HG03575 (cell line): ENCODE data around the gene LTBP1.
A peak's percentile ranks its signal among the peaks of the same experiment; 100 is the strongest.

Experiments used
- ATAC-seq: cut with Tn5 transposase; IDR thresholded peaks from one replicate; pipeline ENCODE4 v1.9.1; 2021; ENCODE audit not compliant: unreplicated experiment, insufficient number of reproducible peaks, low FRiP score; ENCODE audit errors: extremely low read depth

LTBP1 gene

GRCh38 chr2:33262097-33262496, 315.3 kb downstream of the LTBP1 start:
- no peak for ATAC-seq

DNA sequence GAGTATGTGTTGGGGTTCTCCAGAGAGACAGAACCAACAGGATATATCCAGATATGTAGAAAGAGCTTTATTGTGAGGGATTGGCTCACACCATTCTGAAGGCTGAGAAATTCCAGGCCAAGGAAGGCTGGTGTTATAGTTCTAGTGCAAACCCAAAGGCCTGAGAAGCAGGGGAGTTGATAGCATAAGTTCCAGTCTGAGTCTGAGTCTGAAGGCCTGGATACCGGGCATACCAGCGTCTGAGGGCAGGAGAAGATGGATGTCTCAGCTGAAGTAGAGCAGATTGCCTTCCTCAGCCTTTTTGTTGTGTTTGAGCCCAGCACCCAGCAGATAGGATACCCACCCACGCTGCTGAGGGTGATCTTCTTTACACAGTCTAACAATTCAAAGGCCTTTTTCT, 318.0 kb downstream of the LTBP1 start:
- no peak for ATAC-seq

DNA sequence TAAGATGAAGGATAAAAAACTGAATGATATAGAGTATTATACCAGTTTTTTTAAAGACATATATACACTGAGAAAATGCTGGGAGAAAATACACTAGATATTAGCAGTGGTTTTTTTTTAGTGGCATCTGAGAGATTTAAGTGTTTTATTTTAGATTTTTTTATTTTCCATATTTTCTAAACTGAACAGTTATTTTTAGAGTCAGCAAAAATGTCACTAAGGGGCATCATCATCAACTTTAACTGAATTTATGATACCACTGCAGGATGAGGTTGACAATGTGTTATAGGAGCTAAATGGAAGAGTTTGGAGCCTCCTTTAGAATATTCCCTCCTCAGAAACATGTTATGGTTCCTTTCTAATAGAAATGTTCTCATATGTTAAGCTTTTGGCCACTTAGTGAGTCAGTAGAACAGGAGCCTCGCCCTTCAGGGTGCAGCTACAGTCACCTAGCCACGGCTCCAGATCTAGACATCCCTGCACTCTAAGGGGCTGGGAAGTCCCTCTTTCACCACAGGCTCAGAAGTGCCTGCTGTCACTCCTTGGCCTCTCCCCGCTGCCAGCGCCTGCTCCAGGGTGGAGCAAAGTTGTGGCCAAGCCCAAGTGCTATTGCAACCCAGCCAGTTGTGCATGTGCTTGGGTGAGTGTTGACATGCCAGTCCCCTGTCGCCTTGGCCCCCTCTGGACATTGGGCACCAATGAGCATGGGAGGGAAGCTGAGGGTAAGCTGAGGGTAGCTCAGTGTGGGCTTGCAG, 319.0 kb downstream of the LTBP1 start:
- no peak for ATAC-seq

DNA sequence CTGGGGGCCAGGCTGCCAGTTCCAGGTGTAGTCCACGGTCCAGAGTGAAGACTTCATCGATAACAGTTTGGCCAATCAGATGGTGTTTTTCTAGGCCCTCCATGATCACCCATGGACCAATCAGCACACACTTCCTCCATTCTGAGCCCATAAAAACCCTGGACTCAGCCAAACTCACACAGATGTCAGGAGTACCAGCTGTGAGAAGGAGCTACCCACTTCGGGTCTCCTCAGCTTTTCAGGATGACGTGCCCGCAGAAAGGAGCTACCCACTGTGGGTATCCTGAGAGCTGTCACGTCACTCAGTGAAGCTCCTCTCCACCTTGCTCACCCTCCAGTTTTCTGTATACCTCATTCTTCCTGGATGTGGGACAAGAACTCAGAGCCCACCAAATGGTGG, 319.7 kb downstream of the LTBP1 start:
- ATAC-seq = no peak

DNA sequence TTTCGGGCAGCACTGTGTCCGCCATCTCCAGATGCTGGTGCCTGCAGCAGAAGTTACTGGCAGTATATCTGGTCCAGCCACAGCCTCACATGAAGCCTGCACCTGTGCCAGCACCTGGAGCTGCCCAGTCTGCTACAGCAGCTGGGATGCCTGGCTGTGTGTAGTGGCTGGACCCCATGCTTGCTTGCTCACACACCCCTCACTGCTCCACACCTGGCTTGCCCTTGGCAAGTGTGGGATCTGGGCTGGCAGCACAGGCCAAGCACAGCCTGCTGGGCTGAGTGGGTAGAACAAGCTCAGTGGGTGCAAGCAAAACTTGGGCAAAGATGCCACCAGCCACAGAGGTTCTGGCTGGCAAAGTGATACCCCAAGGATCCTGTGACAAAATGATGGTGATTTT, 320.3 kb downstream of the LTBP1 start:
- no peak for ATAC-seq

DNA sequence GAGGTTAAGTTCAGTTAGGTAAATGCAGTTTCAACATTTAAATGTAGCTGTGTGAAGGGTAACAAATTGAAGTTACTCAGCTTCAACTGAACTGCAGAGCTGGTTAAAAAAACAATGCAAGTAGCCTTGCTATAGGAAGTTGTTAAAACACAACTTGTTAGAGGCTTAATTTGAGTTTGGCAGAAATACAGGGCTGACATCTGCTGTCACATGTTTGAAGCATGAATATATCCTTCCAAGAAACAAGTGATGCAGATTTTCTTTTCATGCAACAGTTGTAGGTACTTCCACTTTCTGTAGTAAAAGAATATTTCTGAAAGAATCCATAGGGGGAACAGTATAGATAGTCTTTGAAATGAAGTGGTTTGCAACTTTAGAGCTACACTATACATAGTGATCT, 321.0 kb downstream of the LTBP1 start:
- ATAC-seq = no peak

- ATAC-seq = no peak
These were observed 321.6 kb downstream of the LTBP1 start for GRCh38 chr2:33268246-33268831.

DNA sequence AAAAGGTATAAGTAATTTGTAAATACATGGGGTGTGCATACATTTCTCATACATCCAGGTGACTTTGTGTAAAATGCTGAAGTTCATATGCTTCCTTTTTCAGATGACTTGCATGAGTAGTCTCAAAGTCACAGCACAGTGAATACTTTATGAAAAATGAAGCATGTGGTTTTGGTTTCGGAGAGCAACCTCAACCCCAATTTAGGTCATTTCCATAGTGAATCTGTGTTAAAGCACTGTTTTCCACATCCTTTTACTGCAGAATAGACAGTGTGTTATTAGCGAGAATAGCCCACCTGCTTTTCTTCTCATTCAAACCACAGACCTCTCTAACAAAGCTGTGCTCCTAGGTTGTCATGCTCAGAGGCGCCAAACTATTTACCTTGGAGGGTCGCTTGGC, 325.2 kb downstream of the LTBP1 start:
- ATAC-seq = peak; percentile 95

- no peak for ATAC-seq
These were observed 326.7 kb downstream of the LTBP1 start for GRCh38 chr2:33273479-33273878.

DNA sequence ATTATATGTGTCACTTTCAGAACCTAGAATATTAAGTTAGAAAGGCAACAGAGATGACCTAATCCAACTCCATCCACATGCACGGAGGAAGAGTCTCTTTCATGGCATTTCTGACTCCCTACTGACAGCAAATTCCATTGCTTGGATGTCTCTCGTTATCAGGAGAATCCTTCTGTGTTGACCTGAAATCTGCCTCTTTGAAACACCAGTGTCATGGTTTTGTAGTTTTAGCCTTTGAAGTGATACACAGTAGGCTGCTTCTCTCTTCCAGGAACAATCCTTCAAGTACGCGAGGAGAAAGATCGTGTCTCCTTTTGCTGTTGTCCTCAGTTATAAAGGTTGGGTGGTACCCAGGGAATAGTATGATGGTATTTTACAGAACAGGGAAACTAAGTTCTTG, 327.8 kb downstream of the LTBP1 start:
- no peak for ATAC-seq

DNA sequence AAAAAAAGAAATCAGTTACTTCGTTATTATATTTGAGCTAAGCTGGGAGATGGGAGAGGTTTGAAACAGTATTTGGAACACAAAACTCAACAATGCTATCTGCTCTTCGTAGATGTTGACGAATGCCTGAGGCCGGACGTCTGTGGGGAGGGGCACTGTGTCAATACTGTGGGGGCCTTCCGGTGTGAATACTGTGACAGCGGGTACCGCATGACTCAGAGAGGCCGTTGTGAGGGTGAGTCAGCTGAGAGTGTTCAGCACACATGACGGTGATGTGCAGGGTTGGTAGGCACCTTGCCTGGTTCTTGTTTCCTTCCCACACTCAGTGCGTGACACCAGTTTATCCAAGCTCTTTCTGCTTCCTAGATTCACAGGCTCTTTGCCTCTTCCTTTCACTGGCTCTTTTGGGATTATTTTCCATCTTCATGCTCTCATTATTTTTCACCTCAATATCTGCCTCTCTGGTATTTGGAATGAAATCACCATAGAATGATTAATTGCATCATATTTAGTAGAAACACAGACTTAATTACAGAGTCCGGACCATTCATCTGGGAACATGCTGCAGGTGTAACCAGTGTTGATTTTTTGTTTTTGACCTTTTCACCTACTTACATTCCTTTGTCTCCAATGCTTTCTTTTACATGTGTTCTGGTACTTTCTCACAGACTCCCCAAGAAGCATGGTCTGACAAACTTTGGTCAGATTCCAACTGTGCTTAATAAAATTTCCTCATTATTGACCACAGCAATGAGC, 329.1 kb downstream of the LTBP1 start:
- ATAC-seq = no peak

- no peak for ATAC-seq
These were observed 330.3 kb downstream of the LTBP1 start for GRCh38 chr2:33277002-33277426.

DNA sequence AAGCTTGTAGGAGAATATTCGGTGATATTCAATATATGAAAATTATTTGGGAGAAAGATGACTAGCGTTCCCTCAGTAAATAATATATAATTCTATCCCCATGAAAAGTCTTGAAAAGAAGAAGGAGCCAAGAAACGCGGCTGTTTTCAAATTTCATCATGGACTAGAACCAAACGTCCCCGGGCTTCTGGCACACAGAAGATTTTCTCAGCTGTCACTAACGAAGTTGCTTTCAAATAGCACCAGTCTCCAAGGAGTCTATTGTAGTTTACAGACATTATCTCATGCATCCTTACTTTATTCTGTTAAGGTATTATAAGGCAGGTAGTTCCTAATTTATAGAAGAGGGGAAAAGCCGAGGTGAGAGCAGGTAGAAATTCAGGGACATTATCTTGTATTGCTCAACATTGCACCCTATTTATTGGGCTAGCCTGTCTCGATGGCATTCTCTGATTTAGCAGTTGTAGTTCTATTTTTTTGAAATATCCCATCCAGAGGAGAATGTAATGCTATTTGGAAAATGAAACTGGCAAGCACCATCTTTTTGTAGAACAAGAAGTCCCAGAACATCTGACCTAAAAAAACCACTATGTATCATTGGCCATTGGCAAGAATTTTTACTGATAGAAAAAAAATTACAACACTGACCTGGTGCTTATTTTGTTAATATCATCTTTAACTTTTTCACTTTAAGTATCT, 331.6 kb downstream of the LTBP1 start:
- ATAC-seq = no peak

GRCh38 chr2:33284287-33284686, 337.5 kb downstream of the LTBP1 start:
- no peak for ATAC-seq

DNA sequence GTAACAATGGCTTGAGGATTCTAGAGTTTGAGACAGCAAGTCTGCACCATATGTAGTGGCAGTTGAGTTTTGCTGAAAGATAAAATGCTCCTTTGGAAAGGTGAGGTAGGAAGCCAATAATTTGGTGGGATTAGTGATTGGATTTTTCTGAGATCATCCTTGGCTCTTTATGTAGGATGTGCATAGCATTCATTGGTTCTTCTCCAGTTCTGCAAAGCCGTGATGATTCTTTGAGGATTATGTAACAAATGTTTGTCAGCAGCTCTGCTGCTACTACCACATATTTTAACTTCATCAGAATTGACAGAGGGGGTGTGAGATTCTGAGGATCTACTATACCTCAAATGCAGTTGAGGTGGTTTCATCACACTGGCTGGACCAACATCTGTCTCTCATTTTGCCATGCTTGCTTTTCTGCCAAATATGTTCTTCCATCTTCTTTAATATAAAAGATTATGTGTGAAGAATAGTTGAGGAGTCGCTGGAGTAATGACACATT, 340.8 kb downstream of the LTBP1 start:
- ATAC-seq = no peak

DNA sequence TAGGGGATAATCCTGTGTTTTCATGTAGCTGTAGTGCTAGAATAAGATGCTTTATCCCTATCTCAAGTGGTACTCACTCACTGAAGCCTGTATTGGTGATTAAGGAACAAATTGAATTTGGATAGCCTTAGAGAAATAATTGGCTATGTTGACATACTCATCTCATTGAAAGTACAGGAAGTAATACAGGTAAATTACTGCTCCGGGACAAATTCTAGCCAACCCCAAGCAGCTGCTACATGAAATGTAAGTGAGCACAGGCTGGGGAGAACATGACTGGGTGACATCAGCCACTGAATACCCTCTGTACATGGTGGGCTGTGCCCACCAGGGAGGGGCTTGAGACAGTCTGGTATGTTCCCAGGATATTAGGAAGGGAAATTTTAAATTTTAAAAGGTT, 341.3 kb downstream of the LTBP1 start:
- no peak for ATAC-seq

- ATAC-seq = no peak
These were observed 343.2 kb downstream of the LTBP1 start for GRCh38 chr2:33289961-33290360.

DNA sequence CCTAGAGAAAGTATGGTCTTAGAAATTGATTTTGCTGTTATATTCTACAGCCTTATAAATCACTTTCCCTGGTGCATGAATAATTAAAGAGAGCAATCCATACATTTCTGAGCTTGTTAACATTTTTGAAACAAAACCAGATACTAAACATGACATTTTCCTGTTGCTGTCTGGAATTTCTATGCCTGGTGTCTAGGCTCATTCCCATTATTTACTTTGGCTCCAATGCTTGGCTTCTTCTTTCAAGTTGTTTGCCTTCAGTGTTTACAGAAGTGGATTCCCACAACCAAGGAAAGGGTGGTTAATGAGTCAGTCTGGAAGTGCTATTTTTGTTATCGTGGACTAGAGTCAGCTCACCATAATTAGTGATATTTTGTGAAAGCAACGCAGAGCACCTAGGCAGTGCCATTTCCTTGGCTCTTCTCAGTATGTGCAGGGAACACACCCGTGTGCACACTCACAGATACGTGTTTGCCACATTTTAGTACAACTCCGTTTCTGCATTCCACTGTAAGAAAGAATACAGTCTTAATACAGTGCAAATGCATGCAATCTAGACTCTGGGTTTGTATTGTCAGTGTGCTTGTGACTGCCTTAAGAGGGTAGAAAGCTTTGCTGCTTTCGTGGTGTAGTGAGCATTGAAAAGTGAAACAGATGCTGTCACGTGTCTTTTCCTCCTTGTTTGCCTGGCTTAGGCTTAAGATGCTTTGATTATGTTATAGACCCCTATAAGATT, 344.7 kb downstream of the LTBP1 start:
- ATAC-seq = no peak

GRCh38 chr2:33292063-33292462, 345.3 kb downstream of the LTBP1 start:
- no peak for ATAC-seq
